Calu3 (cell line): ENCODE results near the gene FLT3. TPM values are rescaled to one million over a fixed set of nuclear protein-coding genes. Genes with fewer than 3 reads are reported as not detected.

Source experiments
- BruUV-seq: library from RNA; stranded (reverse); fragments of 400-500 nt; replicated peaks from 2 replicates; lab custom pipeline; 2021; lab: Mats Ljungman, UMichigan
- CTCF ChIA-PET: fragments of 300-600 bp; sonication (Branson Sonifier 250); formaldehyde crosslinking; loops from one replicate; lab custom pipeline; 2022; ENCODE audit warnings: antibody characterized with exemption; lab: Charles Lee
- DNase-seq: peaks from one replicate; pipeline ENCODE4 v3.0.0; 2022
- H3K27ac Mint-ChIP-seq: one replicate; pipeline ENCODE4 v1.8.0; 2022; ENCODE audit warnings: mixed read lengths; ENCODE audit not compliant: unreplicated experiment
- H3K27me3 Mint-ChIP-seq: one replicate; pipeline ENCODE4 v1.8.0; 2022; ENCODE audit warnings: mixed read lengths; ENCODE audit not compliant: unreplicated experiment
- H3K36me3 Mint-ChIP-seq: one replicate; pipeline ENCODE4 v1.8.0; 2022; ENCODE audit warnings: mild to moderate bottlenecking, moderate library complexity, mixed read lengths; ENCODE audit not compliant: insufficient read depth, unreplicated experiment
- H3K4me1 Mint-ChIP-seq: one replicate; pipeline ENCODE4 v1.8.0; 2022; ENCODE audit warnings: mild to moderate bottlenecking, low read depth, mixed read lengths; ENCODE audit not compliant: unreplicated experiment
- H3K4me3 Mint-ChIP-seq: one replicate; pipeline ENCODE4 v1.8.0; 2022; ENCODE audit warnings: mild to moderate bottlenecking, low read depth, moderate library complexity, mixed read lengths; ENCODE audit not compliant: unreplicated experiment
- H3K9me3 Mint-ChIP-seq: one replicate; pipeline ENCODE4 v1.8.0; 2022; ENCODE audit warnings: low read depth, mixed read lengths; ENCODE audit not compliant: unreplicated experiment
- intact Hi-C: fragments of 100-400 bp; cut with micrococcal nuclease; formaldehyde crosslinking; loops from one replicate; pipeline ENCODE4 v1.10.0; 2022; ENCODE audit not compliant: unreplicated experiment
- total RNA-seq: library from RNA; stranded (reverse); gene quantifications from 2 replicates; pipeline ENCODE4 v1.2.3, GENCODE V29; 2022
- TF ChIP-seq, protein P1 (sequence below): fragments of 200-600 bp; IDR thresholded peaks from one replicate; pipeline ENCODE4 v1.8.0; 2022; ENCODE audit warnings: antibody characterized with exemption; ENCODE audit not compliant: unreplicated experiment

FLT3 gene
- total RNA-seq, 1 experiment from 2014 or later, result not detected

DNA sequence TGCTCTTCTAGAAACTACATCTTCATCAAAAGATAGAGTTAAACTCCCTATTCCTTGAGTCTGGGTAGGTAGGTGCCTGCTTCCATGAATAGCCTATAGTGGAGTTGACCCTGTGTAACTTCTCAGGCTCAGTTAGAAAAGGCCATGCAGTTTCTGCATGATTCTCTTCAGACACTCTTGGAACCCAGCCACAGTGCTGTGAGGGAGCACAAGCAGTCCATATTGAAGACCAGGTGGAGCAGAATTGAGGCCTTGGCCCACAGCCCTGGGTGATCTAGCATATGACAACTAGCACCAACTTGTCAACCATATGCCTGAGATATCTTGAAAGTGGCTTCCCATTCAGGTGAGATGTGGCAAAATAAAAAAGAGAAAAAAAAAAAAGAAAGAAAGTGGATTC is 27.7 kb upstream of the FLT3 start:
- Mint-ChIP-seq H3K36me3 (no peaks in the 10 kb centered on the region), H3K4me1 (no peaks in the 10 kb centered on the region), H3K4me3 (no peak overlapping the region), H3K9me3 (no peaks in the 10 kb centered on the region), H3K27me3 (no peaks in the 10 kb centered on the region), H3K27ac (no peak overlapping the region)
- no peak for DNase-seq
- intact Hi-C loops, result no loop called here
- TF ChIP-seq, protein P1, sequence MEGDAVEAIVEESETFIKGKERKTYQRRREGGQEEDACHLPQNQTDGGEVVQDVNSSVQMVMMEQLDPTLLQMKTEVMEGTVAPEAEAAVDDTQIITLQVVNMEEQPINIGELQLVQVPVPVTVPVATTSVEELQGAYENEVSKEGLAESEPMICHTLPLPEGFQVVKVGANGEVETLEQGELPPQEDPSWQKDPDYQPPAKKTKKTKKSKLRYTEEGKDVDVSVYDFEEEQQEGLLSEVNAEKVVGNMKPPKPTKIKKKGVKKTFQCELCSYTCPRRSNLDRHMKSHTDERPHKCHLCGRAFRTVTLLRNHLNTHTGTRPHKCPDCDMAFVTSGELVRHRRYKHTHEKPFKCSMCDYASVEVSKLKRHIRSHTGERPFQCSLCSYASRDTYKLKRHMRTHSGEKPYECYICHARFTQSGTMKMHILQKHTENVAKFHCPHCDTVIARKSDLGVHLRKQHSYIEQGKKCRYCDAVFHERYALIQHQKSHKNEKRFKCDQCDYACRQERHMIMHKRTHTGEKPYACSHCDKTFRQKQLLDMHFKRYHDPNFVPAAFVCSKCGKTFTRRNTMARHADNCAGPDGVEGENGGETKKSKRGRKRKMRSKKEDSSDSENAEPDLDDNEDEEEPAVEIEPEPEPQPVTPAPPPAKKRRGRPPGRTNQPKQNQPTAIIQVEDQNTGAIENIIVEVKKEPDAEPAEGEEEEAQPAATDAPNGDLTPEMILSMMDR, result no peak
- CTCF ChIA-PET, result no interaction called here
- no TSS peak for BruUV-seq

DNA sequence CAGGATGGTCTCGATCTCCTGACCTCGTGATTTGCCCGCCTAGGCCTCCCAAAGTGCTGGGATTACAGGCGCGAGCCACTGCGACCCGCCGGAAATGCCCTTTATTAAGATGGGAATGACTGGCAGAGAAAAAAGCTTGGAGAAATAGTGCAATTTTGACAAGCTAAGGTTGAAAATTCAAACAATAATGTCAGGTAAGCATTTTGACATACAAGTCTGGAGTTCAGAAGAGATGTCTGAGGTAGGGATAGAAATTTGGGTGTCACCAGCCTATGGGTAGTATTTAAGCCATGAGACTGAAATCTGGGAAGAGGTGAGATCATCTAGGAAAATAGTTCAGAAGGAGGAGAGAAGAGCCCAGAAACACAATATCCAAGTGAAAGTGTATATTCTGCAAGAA is 20.8 kb upstream of the FLT3 start:
- TF ChIP-seq, protein P1, result no peak
- Mint-ChIP-seq H3K27me3 (no peaks in the 10 kb centered on the region), H3K4me1 (no peaks in the 10 kb centered on the region), H3K4me3 (no peak overlapping the region), H3K27ac (no peak overlapping the region), H3K9me3 (no peaks in the 10 kb centered on the region), H3K36me3 (no peaks in the 10 kb centered on the region)
- CTCF ChIA-PET, result no interaction called here
- BruUV-seq, result no TSS peak
- no peak for DNase-seq
- intact Hi-C loops, result no loop called here

DNA sequence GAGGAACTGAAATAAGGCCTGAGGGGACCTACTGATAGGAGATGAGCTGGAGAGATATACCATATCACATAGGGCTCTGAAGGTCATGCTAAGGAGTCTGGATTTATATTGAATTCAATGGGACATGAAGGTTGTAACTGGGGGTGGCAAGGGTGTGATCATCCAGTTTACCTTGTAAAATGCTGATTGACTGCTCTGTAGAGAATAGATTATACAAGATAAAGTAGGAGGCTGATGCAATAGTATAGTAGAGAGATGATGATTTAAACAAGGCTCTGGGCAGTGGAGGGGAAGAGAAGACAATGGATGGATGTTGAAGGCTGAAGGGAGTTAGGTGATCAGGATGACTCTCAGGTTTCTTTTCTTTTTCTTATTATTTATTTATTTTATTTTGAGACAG is 19.9 kb upstream of the FLT3 start:
- intact Hi-C loops, result no loop called here
- no TSS peak for BruUV-seq
- Mint-ChIP-seq H3K36me3 (no peaks in the 10 kb centered on the region), H3K27me3 (no peaks in the 10 kb centered on the region), H3K4me3 (no peak overlapping the region), H3K9me3 (no peaks in the 10 kb centered on the region), H3K27ac (no peak overlapping the region), H3K4me1 (no peaks in the 10 kb centered on the region)
- DNase-seq, result no peak
- TF ChIP-seq, protein P1, result no peak
- CTCF ChIA-PET, result no interaction called here

DNA sequence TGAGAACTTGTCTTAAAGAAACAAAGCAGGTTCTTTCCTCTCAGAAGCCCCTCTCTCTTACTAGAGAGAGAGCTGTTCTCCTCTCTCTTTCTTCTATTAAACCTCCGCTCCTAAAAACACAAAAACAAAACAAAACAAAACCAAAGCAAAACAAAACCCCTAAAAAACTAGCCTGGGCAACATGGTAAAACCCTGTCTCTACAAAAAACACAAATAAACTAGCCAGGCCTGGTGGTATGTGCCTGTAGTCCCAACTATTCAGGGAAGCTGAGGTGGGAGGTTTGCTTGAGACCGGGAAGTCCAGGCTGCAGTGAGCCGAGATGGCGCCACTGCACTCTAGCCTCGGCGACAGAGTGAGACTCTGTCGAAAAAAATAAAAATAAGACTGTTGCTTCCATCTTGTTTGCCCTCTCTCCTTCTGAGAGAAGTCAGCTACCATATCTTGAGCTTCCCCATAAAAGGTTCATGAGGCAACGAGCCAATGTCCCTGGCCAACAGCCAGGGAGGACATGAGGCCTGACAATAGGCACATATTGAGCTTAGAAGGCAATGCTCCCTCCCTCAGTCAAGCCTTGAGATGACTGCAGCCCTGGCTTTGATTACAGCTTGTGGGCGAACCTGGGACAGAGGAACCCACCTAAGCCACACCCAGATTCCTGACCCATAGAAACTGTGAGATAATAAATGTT is 17.5 kb upstream of the FLT3 start:
- Mint-ChIP-seq H3K4me3 (no peak overlapping the region), H3K27ac (no peak overlapping the region), H3K27me3 (no peaks in the 10 kb centered on the region), H3K9me3 (no peaks in the 10 kb centered on the region), H3K4me1 (no peaks in the 10 kb centered on the region), H3K36me3 (no peaks in the 10 kb centered on the region)
- CTCF ChIA-PET, result no interaction called here
- TF ChIP-seq, protein P1, result no peak
- no peak for DNase-seq
- intact Hi-C loops, result no loop called here
- BruUV-seq, result no TSS peak
